Measurements from ENCODE around the gene PALLD. TPM values are rescaled to one million over a fixed set of nuclear protein-coding genes. Genes with fewer than 3 reads are reported as not detected.

The PALLD gene
- total RNA-seq, 1 experiment from 2014 or later, result 27.6 TPM

GRCh38 chr4:168731006-168731636 is 234.3 kb downstream of the PALLD start:
- intact Hi-C loops (cut with micrococcal nuclease; ENCODE audit: unreplicated experiment), result no loop called here
- CTCF ChIA-PET, result no interaction called here
- Mint-ChIP-seq H3K4me3 (ENCODE audit: low read depth, unreplicated experiment) (no peak overlapping the region), H3K27me3 (ENCODE audit: unreplicated experiment) (no peaks in the 10 kb centered on the region), H3K4me1 (ENCODE audit: low read depth, unreplicated experiment) (no peaks in the 10 kb centered on the region), H3K36me3 (ENCODE audit: insufficient read depth, unreplicated experiment) (no peaks in the 10 kb centered on the region), H3K9me3 (ENCODE audit: low read depth, unreplicated experiment) (no peaks in the 10 kb centered on the region), H3K27ac (ENCODE audit: unreplicated experiment) (no peak overlapping the region)
- no TSS peak for BruUV-seq (replicated peaks)
- DNase-seq, result no peak
- TF ChIP-seq CTCF (IDR thresholded peaks at IDR 0.05; ENCODE audit: unreplicated experiment), result no peak

GRCh38 chr4:168731706-168732414 is 235.0 kb downstream of the PALLD start:
- Mint-ChIP-seq H3K36me3 (ENCODE audit: insufficient read depth, unreplicated experiment) (no peaks in the 10 kb centered on the region), H3K27me3 (ENCODE audit: unreplicated experiment) (no peaks in the 10 kb centered on the region), H3K27ac (ENCODE audit: unreplicated experiment) (no peak overlapping the region), H3K4me1 (ENCODE audit: low read depth, unreplicated experiment) (no peaks in the 10 kb centered on the region), H3K9me3 (ENCODE audit: low read depth, unreplicated experiment) (no peaks in the 10 kb centered on the region), H3K4me3 (ENCODE audit: low read depth, unreplicated experiment) (no peak overlapping the region)
- BruUV-seq (replicated peaks), result no TSS peak
- no peak for TF ChIP-seq CTCF (IDR thresholded peaks at IDR 0.05; ENCODE audit: unreplicated experiment)
- DNase-seq, result no peak
- CTCF ChIA-PET, result no interaction called here
- intact Hi-C loops (cut with micrococcal nuclease; ENCODE audit: unreplicated experiment), result no loop called here

GRCh38 chr4:168732714-168733113 is 235.9 kb downstream of the PALLD start:
- no peaks in the 10 kb centered on the region for H3K36me3 Mint-ChIP-seq (ENCODE audit: insufficient read depth, unreplicated experiment)
- no peak for DNase-seq
- no peaks in the 10 kb centered on the region for H3K4me1 Mint-ChIP-seq (ENCODE audit: low read depth, unreplicated experiment)
- no peaks in the 10 kb centered on the region for H3K9me3 Mint-ChIP-seq (ENCODE audit: low read depth, unreplicated experiment)
- TF ChIP-seq CTCF (IDR thresholded peaks at IDR 0.05; ENCODE audit: unreplicated experiment), result no peak
- no peaks in the 10 kb centered on the region for H3K27me3 Mint-ChIP-seq (ENCODE audit: unreplicated experiment)
- no peak overlapping the region for H3K27ac Mint-ChIP-seq (ENCODE audit: unreplicated experiment)
- intact Hi-C loops (cut with micrococcal nuclease; ENCODE audit: unreplicated experiment), result no loop called here
- no peak overlapping the region for H3K4me3 Mint-ChIP-seq (ENCODE audit: low read depth, unreplicated experiment)
- CTCF ChIA-PET, result no interaction called here
- no TSS peak for BruUV-seq (replicated peaks)

GRCh38 chr4:168734703-168735678 is 238.1 kb downstream of the PALLD start:
- no peaks in the 10 kb centered on the region for H3K4me1 Mint-ChIP-seq (ENCODE audit: low read depth, unreplicated experiment)
- DNase-seq, result no peak
- TF ChIP-seq CTCF (IDR thresholded peaks at IDR 0.05; ENCODE audit: unreplicated experiment), result no peak
- CTCF ChIA-PET, result no interaction called here
- intact Hi-C loops (cut with micrococcal nuclease; ENCODE audit: unreplicated experiment), result no loop called here
- H3K36me3 Mint-ChIP-seq (ENCODE audit: insufficient read depth, unreplicated experiment), result no peaks in the 10 kb centered on the region
- no peaks in the 10 kb centered on the region for H3K9me3 Mint-ChIP-seq (ENCODE audit: low read depth, unreplicated experiment)
- H3K27me3 Mint-ChIP-seq (ENCODE audit: unreplicated experiment), result no peaks in the 10 kb centered on the region
- no TSS peak for BruUV-seq (replicated peaks)
- H3K4me3 Mint-ChIP-seq (ENCODE audit: low read depth, unreplicated experiment), result no peak overlapping the region
- no peak overlapping the region for H3K27ac Mint-ChIP-seq (ENCODE audit: unreplicated experiment)

Data from Calu3 (cell line).